UCSD-AML1 (cell line): ENCODE results near the gene HEATR5B.
"Not testable (repeated sequence)": the region's sequence is repeated elsewhere in the genome, so short reads cannot be mapped to it uniquely, and the experiment has no call there.

ENCODE experiments used
- DNase-seq: peaks from one replicate; lab custom pipeline; 2025; ENCODE audit not compliant: unreplicated experiment; lab: John Stamatoyannopoulos, UW

Gene HEATR5B

DNA sequence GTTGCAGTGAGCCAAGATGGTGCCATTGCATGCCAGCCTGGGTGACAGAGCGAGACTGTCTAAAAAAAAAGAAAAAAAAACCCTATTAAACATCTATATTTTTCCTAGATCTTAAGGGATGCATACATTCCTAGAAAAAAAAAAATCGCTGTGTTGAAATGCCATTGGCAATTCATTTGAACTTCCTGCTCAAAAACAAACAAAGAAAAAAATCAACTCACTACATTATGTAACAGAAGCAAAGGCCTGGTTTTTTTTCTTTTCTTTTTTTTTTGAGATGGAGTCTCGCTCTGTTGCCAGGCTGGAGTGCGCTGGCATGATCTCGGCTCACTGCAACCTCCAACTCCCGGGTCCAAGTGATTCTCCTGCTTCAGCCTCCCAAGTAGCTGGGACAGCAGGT lies 96.2 kb downstream of the HEATR5B start:
- no peak for DNase-seq

DNA sequence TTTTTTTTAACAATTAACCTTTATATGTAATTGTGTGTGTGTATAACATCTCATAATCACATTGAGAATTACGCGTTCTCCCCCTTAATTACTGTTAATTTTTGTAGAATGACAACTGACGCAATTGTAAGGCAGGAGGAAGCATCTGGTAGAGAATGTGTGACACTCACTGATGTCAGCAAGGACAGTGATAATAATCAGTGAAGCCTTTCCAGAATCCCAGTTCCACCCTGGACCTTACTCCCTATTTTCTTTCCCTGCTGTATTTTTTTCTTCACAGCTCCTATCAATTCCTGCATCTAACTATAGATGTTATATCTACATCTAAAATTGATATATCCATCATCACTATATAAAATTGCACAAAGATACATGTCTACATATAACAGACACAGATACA lies 101.7 kb downstream of the HEATR5B start:
- DNase-seq, result no peak

- no peak for DNase-seq
Observed at GRCh38 chr2:36981911-36982310, 102.3 kb downstream of the HEATR5B start.

GRCh38 chr2:36979007-36979406 lies 105.2 kb downstream of the HEATR5B start:
- DNase-seq, result not testable (repeated sequence)

- DNase-seq, result no peak
Observed at GRCh38 chr2:36976065-36976464, 108.1 kb downstream of the HEATR5B start.

- DNase-seq, result no peak
Observed at GRCh38 chr2:36975306-36975705, 108.9 kb downstream of the HEATR5B start.

DNA sequence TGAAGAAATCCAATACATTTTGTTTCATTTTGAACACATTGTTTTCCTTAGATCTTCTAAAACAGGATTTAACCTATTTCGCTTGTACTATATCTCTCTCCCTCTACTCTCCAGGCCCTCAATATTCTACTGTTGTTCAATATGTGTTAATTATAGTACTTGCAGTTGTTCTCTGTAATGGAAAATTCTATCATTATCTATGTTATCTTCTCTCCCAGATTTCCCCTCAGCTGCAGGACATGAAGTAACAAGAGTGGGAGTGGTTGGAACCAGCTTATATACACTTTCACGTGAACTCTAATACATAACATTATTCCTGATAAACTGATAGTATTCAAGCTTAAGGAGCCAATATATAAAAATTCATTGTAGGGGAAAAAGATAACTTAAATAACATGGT lies 110.9 kb downstream of the HEATR5B start:
- no peak for DNase-seq

DNA sequence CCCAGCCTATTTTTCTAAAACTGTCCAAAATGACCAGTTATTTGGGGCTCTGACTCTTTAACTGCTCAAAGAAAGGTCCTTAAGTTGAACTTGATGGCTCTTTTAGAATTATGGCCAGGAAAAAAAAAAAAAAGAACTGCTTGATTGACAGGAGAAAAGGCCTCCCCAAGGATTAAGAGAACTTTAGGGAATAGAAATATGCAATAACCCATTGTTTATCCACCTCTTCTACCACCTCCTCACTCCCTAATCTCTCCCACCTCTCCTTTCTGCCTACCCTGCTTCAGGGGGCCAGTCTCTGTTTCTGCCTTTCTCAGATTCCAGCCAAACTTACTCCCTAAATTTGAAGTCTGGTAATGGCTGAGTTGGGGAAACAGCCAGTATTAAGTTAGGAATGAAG lies 112.2 kb downstream of the HEATR5B start:
- DNase-seq, result no peak

- DNase-seq, result peak; percentile 22
Observed at GRCh38 chr2:36967236-36967876, 116.8 kb downstream of the HEATR5B start.

DNA sequence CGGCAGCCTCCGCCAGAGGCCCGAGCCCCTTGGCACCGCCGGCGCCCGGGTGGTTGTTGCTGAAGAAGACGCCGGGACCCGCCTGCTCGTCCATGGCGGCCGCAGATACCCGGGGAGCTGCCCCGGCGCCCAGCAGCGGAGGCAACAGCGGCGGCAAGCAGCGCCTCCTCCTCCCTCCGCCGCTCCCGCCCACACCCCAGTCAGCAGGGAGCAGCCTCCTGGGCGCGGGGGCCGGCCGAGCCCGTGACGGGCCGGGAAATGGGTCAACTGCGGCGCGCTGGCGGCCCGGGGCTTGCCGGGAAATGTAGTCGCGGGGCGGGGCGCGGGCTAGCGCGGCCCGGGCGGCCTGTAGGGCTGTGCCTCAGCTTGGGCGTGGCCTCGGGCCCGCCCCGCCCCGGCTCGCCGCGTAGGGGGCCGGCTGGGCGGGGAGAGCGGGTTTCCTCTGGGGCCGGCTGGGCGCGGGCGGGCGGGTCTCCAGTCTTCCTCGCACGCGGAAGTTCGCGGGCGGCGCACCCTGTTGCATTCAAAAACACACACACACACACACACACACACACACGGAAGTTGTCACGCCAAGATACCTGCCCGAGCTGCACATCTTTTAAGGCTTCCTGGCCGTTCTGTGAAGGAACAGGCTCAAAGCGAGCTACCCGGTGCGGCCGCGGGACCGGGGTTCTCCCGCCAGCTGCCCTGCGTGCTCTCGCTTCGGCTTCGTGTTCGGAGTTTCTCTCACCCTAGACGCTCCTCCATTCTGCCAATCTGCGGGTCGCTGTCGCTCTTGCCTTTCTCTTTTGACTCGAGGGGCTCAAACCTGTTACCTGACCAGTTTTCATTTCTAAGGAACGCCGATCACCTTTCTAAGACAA lies 117.6 kb downstream of the HEATR5B start, which contains the start of gene STRN:
Gene STRN (minus strand): TSS at position 167 of the 866 bp plus-strand sequence. CDS start 73 bp downstream, at position 94.
- peak; percentile 99 for DNase-seq

DNA sequence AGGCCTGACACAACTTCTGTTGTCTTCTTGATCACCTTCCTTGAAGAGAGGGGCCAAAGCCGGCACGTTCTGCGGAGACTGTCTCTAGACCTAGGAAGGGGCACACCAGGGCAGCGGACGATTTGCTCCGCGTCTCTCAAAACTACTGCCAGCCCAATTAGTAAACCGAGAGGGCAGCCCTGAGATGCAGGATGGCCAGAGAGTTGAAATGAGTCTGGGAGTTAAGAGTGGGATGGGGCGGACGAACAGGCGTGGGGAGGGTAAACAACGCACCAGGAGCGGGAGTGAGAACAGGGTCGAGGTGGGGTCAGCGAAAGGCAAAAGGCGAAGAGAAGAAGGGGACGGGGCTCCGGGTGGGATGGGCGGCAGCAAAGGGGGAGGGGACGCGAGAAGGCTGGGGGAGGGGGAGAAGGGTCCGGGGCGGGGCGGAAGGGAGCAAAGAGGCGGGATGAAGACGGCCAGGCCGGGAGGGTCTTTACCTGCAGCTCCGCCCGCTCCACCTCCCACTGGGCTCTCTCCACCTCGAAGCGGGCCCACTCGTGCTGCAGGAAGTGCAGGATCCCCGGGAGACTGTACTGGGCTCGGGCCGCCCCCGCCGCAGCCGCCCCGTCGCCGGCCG lies 118.3 kb downstream of the HEATR5B start:
- DNase-seq, result peak; percentile 71

DNA sequence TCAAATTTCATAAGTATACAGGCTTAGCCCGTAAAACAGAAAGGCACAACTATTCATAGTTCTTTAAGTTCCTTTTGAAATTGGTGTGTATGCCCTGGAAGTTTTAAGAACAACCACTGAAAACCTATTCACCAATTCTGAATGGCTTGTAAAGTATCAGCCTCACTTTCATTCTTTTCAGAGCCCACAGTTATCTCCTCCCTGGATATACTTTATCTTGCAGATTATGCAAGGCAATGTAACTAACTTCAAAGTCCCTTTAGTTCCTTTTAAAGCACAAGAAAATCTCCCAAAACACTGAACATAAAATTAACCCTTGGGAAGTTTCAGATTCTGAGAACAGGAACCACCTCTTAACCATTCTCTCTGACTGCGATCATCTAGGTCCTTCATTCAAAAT lies 119.0 kb downstream of the HEATR5B start:
- no peak for DNase-seq

DNA sequence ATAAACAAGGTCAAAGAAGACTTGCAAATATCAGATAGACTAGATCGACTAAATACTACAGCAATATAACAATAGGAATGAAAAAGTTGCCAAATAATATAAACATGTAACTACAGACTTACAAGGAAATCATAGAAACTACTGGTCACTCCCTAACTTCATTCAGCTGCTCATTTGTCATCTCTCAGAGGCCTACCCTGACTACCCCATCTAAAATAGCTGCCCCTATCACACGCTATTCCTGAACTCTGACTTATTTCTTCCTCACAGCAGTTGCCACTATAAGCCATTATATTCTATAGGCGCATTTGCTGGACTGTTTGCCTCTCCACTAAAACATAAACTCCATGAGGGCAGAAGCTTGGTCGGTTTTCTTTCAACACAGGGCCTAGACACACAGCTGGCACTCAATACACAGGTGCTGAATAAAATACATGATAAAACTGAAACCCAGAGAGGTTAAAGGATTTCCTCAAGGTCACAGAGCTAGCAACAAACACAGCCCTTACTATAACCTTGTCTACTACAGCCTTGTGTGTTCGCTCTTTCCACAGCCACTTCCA lies 119.6 kb downstream of the HEATR5B start:
- no peak for DNase-seq

DNA sequence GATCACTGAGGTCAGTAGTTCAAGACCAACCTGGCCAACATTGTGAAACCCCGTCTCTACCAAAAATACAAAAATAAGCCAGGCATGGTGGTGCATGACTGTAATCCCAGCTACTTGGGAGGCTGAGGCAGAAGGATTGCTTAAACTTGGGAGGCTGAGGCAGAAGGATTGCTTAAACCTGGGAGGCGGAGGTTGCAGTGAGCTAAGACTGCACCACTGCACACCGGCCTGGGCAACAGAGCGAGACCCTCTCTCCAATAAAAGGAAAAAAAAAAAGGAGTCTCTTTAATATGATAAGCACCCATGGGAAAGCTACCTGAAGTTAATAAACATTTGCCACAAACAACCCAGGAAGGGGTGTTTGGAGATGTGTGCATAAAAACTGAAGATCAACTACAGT lies 120.4 kb downstream of the HEATR5B start:
- DNase-seq, result no peak

GRCh38 chr2:36963106-36963505 lies 121.1 kb downstream of the HEATR5B start:
- DNase-seq, result no peak

- no peak for DNase-seq
Observed at GRCh38 chr2:36960773-36961172, 123.4 kb downstream of the HEATR5B start.

GRCh38 chr2:36960005-36960675 lies 124.0 kb downstream of the HEATR5B start:
- DNase-seq, result no peak

DNA sequence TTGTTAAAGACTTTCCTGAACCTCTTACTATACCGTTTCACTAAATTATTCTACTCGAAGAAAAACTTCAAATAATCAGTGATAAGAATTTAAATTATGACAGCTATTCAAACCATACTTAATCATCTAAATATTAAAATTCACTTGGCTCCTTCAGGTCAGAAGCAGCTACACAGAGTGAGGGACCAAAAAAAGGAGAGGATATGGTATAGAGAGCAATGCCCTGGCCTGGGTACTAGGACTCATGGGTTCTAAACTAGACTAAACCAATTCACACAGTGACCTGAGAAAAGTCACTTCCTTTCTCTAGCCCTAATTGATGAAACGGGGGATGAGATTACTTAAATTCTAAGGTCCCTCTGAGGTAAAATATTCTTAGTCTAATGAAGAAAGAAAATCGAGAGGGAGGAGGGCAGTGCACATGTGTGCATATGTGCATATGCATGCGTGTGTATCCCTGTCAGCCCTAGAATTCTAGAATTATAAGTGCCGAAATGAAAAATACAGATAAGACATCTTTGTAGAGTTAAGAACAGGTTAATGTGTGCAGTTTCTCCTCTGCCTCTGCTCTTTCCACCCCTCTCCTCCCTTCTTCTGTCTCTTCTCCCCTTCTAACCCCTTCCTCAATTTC lies 129.1 kb downstream of the HEATR5B start:
- no peak for DNase-seq

- no peak for DNase-seq
Observed at GRCh38 chr2:36952748-36953197, 131.4 kb downstream of the HEATR5B start.

GRCh38 chr2:36951574-36951973 lies 132.6 kb downstream of the HEATR5B start:
- DNase-seq, result no peak
